SH-SY5Y (cell line): ENCODE measurements around the gene APC.

Experiments
- GATA2 ChIP-seq: IDR thresholded peaks from 2 replicates; pipeline ENCODE4 v1.6.1; 2011; ENCODE audit warnings: mild to moderate bottlenecking, low read depth, low read length
- GATA3 ChIP-seq: IDR thresholded peaks from 2 replicates; pipeline ENCODE4 v1.6.1; 2011; ENCODE audit warnings: low read depth, mild to moderate bottlenecking, low read length, moderate library complexity

DNA sequence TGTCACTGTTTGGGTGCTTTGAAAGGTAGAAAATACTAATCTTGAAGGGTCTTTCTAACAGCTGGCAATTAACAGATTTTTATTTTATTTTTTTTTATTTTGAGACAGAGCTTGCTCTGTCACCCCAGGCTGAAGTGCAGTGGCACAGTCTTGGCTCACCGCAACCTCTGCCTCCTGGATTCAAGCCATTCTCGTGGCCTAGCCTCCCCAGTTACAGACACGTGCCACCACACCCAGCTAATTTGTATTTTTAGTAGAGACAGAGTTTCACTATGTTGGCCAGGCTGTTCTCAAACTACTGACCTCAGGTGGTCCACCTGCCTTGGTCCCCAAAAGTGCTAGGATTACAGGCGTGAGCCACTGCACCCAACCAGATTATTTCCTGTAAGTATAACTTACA lies 12.8 kb upstream of the APC start:
- TF ChIP-seq GATA2 (no peak), GATA3 (no peak)
